ENCODE results near the gene IFT27.

Gene IFT27

GRCh38 chr22:36770513-36771231 lies 5.2 kb downstream of the IFT27 start:
- TF ChIP-seq CTCF (IDR thresholded peaks at IDR 0.05; ENCODE audit: low read depth, low read length) (no peak), MYC (IDR thresholded peaks at IDR 0.05; ENCODE audit: low read depth, low read length) (no peak), POLR2A (IDR thresholded peaks at IDR 0.05; ENCODE audit: extremely low read depth, insufficient read length) (no peak), MAX (IDR thresholded peaks at IDR 0.05; ENCODE audit: low read depth, low read length) (no peak)
- no peak for DNase-seq (ENCODE audit: low read depth)
- no peak overlapping the region for H3K4me3 ChIP-seq (ENCODE audit: low read depth, low read length)

- H3K4me3 ChIP-seq (ENCODE audit: low read depth, low read length): no peak overlapping the region
- DNase-seq (ENCODE audit: low read depth): no peak
- no peak for TF ChIP-seq MAX (IDR thresholded peaks at IDR 0.05; ENCODE audit: low read depth, low read length)
- no peak for TF ChIP-seq POLR2A (IDR thresholded peaks at IDR 0.05; ENCODE audit: extremely low read depth, insufficient read length)
- no peak for TF ChIP-seq MYC (IDR thresholded peaks at IDR 0.05; ENCODE audit: low read depth, low read length)
- no peak for TF ChIP-seq CTCF (IDR thresholded peaks at IDR 0.05; ENCODE audit: low read depth, low read length)
Measured at GRCh38 chr22:36769541-36770512, 6.1 kb downstream of the IFT27 start.

GRCh38 chr22:36768616-36769015 lies 7.3 kb downstream of the IFT27 start:
- no peak for TF ChIP-seq MYC (IDR thresholded peaks at IDR 0.05; ENCODE audit: low read depth, low read length)
- no peak for TF ChIP-seq POLR2A (IDR thresholded peaks at IDR 0.05; ENCODE audit: extremely low read depth, insufficient read length)
- no peak for TF ChIP-seq CTCF (IDR thresholded peaks at IDR 0.05; ENCODE audit: low read depth, low read length)
- TF ChIP-seq MAX (IDR thresholded peaks at IDR 0.05; ENCODE audit: low read depth, low read length): no peak
- DNase-seq (ENCODE audit: low read depth): no peak
- no peak overlapping the region for H3K4me3 ChIP-seq (ENCODE audit: low read depth, low read length)

GRCh38 chr22:36768141-36768540 lies 7.8 kb downstream of the IFT27 start:
- TF ChIP-seq CTCF (IDR thresholded peaks at IDR 0.05; ENCODE audit: low read depth, low read length) (no peak), MYC (IDR thresholded peaks at IDR 0.05; ENCODE audit: low read depth, low read length) (no peak), POLR2A (IDR thresholded peaks at IDR 0.05; ENCODE audit: extremely low read depth, insufficient read length) (no peak), MAX (IDR thresholded peaks at IDR 0.05; ENCODE audit: low read depth, low read length) (no peak)
- no peak overlapping the region for H3K4me3 ChIP-seq (ENCODE audit: low read depth, low read length)
- DNase-seq (ENCODE audit: low read depth): no peak

GRCh38 chr22:36767035-36767775 lies 8.7 kb downstream of the IFT27 start:
- DNase-seq (ENCODE audit: low read depth): no peak
- H3K4me3 ChIP-seq (ENCODE audit: low read depth, low read length): no peak overlapping the region
- no peak for TF ChIP-seq POLR2A (IDR thresholded peaks at IDR 0.05; ENCODE audit: extremely low read depth, insufficient read length)
- TF ChIP-seq MAX (IDR thresholded peaks at IDR 0.05; ENCODE audit: low read depth, low read length): no peak
- TF ChIP-seq MYC (IDR thresholded peaks at IDR 0.05; ENCODE audit: low read depth, low read length): no peak
- TF ChIP-seq CTCF (IDR thresholded peaks at IDR 0.05; ENCODE audit: low read depth, low read length): no peak
